Progenitor cell of endocrine pancreas (in vitro differentiated cells): Measurements from ENCODE around the gene TLL2. TPM values are rescaled to one million over a fixed set of nuclear protein-coding genes. Genes with fewer than 3 reads are reported as not detected.

Source experiments
- DNase-seq: peaks from one replicate; pipeline ENCODE4 v3.0.0; 2021; ENCODE audit warnings: low spot score; ENCODE audit not compliant: unreplicated experiment
- H3K27ac Mint-ChIP-seq: 2 replicates; pipeline ENCODE4 v1.8.0; 2021; ENCODE audit warnings: mild to moderate bottlenecking, moderate library complexity, mixed read lengths
- H3K27me3 Mint-ChIP-seq: 2 replicates; pipeline ENCODE4 v1.8.0; 2021; ENCODE audit warnings: mixed read lengths
- H3K36me3 Mint-ChIP-seq: 2 replicates; pipeline ENCODE4 v1.8.0; 2022; ENCODE audit warnings: mixed read lengths; ENCODE audit not compliant: insufficient read depth
- H3K4me1 Mint-ChIP-seq: 2 replicates; pipeline ENCODE4 v1.8.0; 2021; ENCODE audit warnings: low read depth, mixed read lengths
- H3K4me3 Mint-ChIP-seq: 2 replicates; pipeline ENCODE4 v1.8.0; 2021; ENCODE audit warnings: low read depth, mild to moderate bottlenecking, moderate library complexity, mixed read lengths
- H3K9me3 Mint-ChIP-seq: 2 replicates; pipeline ENCODE4 v1.8.0; 2021; ENCODE audit warnings: low read depth, mixed read lengths
- CTCF ChIP-seq: fragments of 200-600 bp; sonication (generic); IDR thresholded peaks from one replicate; pipeline ENCODE4 v1.5.0; 2021; ENCODE audit warnings: antibody characterized with exemption, mild to moderate bottlenecking; ENCODE audit not compliant: unreplicated experiment
- total RNA-seq: library from RNA; stranded (reverse); gene quantifications from 2 replicates; pipeline ENCODE4 v1.2.1, GENCODE V29; 2021

Gene TLL2
- total RNA-seq, 1 donor from 2014 or later = 0.60 TPM

- no peak for TF ChIP-seq CTCF
- no peak overlapping the region for H3K4me3 Mint-ChIP-seq
- no peak for DNase-seq
- H3K27me3 Mint-ChIP-seq = peaks cover 13% of the 10 kb centered on the region
- no peak overlapping the region for H3K27ac Mint-ChIP-seq
- H3K9me3 Mint-ChIP-seq = no peaks in the 10 kb centered on the region
- no peaks in the 10 kb centered on the region for H3K36me3 Mint-ChIP-seq
- no peaks in the 10 kb centered on the region for H3K4me1 Mint-ChIP-seq
These were observed 103.4 kb downstream of the TLL2 start for GRCh38 chr10:96410296-96410695.

- H3K9me3 Mint-ChIP-seq = no peaks in the 10 kb centered on the region
- H3K4me3 Mint-ChIP-seq = no peak overlapping the region
- peaks cover 16% of the 10 kb centered on the region for H3K27me3 Mint-ChIP-seq
- H3K27ac Mint-ChIP-seq = no peak overlapping the region
- H3K36me3 Mint-ChIP-seq = no peaks in the 10 kb centered on the region
- no peaks in the 10 kb centered on the region for H3K4me1 Mint-ChIP-seq
- TF ChIP-seq CTCF = no peak
- no peak for DNase-seq
These were observed 105.5 kb downstream of the TLL2 start for GRCh38 chr10:96408201-96408600.

GRCh38 chr10:96407560-96408069 lies 106.1 kb downstream of the TLL2 start:
- H3K27ac Mint-ChIP-seq = no peak overlapping the region
- no peaks in the 10 kb centered on the region for H3K4me1 Mint-ChIP-seq
- H3K9me3 Mint-ChIP-seq = no peaks in the 10 kb centered on the region
- H3K36me3 Mint-ChIP-seq = no peaks in the 10 kb centered on the region
- H3K27me3 Mint-ChIP-seq = peaks cover 16% of the 10 kb centered on the region
- TF ChIP-seq CTCF = no peak
- no peak for DNase-seq
- H3K4me3 Mint-ChIP-seq = no peak overlapping the region

- DNase-seq = no peak
- H3K36me3 Mint-ChIP-seq = no peaks in the 10 kb centered on the region
- TF ChIP-seq CTCF = no peak
- H3K9me3 Mint-ChIP-seq = no peaks in the 10 kb centered on the region
- no peaks in the 10 kb centered on the region for H3K4me1 Mint-ChIP-seq
- no peak overlapping the region for H3K27ac Mint-ChIP-seq
- H3K27me3 Mint-ChIP-seq = peaks cover 22% of the 10 kb centered on the region
- no peak overlapping the region for H3K4me3 Mint-ChIP-seq
These were observed 107.6 kb downstream of the TLL2 start for GRCh38 chr10:96406091-96406490.

GRCh38 chr10:96402417-96403305 lies 111.1 kb downstream of the TLL2 start:
- H3K27me3 Mint-ChIP-seq = peaks cover 40% of the 10 kb centered on the region
- TF ChIP-seq CTCF = no peak
- H3K36me3 Mint-ChIP-seq = no peaks in the 10 kb centered on the region
- no peaks in the 10 kb centered on the region for H3K9me3 Mint-ChIP-seq
- no peak overlapping the region for H3K27ac Mint-ChIP-seq
- no peaks in the 10 kb centered on the region for H3K4me1 Mint-ChIP-seq
- no peak for DNase-seq
- H3K4me3 Mint-ChIP-seq = no peak overlapping the region
